H1 (cell line): ENCODE data around the gene VAT1. TPM values are rescaled to one million over a fixed set of nuclear protein-coding genes. Genes with fewer than 3 reads are reported as not detected.

Source experiments
- CHD1 ChIP-seq: IDR thresholded peaks from 2 replicates; pipeline ENCODE4 v1.6.1; 2012; ENCODE audit warnings: low read depth, low read length, improper control_type of control experiment
- CHD7 ChIP-seq: fragments of 300-600 bp; sonication (generic); IDR thresholded peaks from 2 replicates; pipeline ENCODE4 v1.7.1; 2012; ENCODE audit warnings: low read length, moderate library complexity, mild to moderate bottlenecking, inconsistent platforms; ENCODE audit not compliant: insufficient replicate concordance
- HDAC6 ChIP-seq: IDR thresholded peaks from one replicate; pipeline ENCODE4 v1.7.1; 2012; ENCODE audit warnings: low read depth, mild to moderate bottlenecking, inconsistent platforms, low read length, moderate library complexity
- KDM4A ChIP-seq: IDR thresholded peaks from one replicate; pipeline ENCODE4 v1.7.1; 2012; ENCODE audit warnings: low read depth, mild to moderate bottlenecking, moderate library complexity, low read length, inconsistent platforms; ENCODE audit not compliant: severe bottlenecking
- MAX ChIP-seq: IDR thresholded peaks from 2 replicates; pipeline ENCODE4 v1.6.1; 2012; ENCODE audit warnings: inconsistent platforms
- POLR2AphosphoS5 ChIP-seq: IDR thresholded peaks from 2 replicates; pipeline ENCODE4 v1.6.1; 2011; ENCODE audit warnings: low read depth, low read length
- RBBP5 ChIP-seq: IDR thresholded peaks from 2 replicates; pipeline ENCODE4 v1.7.1; 2012; ENCODE audit warnings: low read depth, mild to moderate bottlenecking, inconsistent platforms, low read length, moderate library complexity, borderline replicate concordance
- TAF7 ChIP-seq: optimal IDR thresholded peaks from 2 replicates; pipeline ENCODE3; 2011; ENCODE audit warnings: low read depth, mild to moderate bottlenecking, inconsistent platforms, low read length, moderate library complexity, borderline replicate concordance
- polyA plus RNA-seq, 7 experiments: library from polyadenylated mRNA; depleted of rRNA in 3 of 7; stranded (reverse) in 5 of 7; unstranded in 2 of 7; fragments of >200 nt in 5 of 7; fragments of 200-250 nt in 2 of 7; gene quantifications; 1 replicate in 5 of 7; 2 replicates in 1 of 7; 4 replicates in 1 of 7; pipeline versions ENCODE4 v1.2.1 to v1.2.3, GENCODE V29; 2011 to 2013; ENCODE audit warnings: missing spikeins in 2 of 7, mixed read lengths in 2 of 7
- total RNA-seq: library from RNA; stranded (reverse); fragmentation: NEBNext Ultra II Directional; extraction: Animal tissue kit (Norgen Biotek cat#: 25700); gene quantifications from 2 replicates; pipeline ENCODE4 v1.2.1, GENCODE V29; 2021

VAT1 gene
- total and polyA plus RNA-seq, 2 of the 8 experiments (the other 6 are each of a cell fraction or from before 2014, with no cell fraction given), result 200 to 295 TPM

GRCh38 chr17:42997984-42998938 lies 23.9 kb downstream of the VAT1 start, which contains the start of gene RPL27 (continued):
- TF ChIP-seq RBBP5 (no peak), CHD7 (peak; percentile 69), KDM4A (no peak), HDAC6 (no peak), POLR2AphosphoS5 (peak; percentile 91), TAF7 (peak; percentile 83), MAX (peak; percentile 95), CHD1 (no peak)
